Measurements from ENCODE around the gene KMT2B. TPM values are rescaled to one million over a fixed set of nuclear protein-coding genes. Genes with fewer than 3 reads are reported as not detected.

Gene KMT2B
- total RNA-seq, 2 experiments from 2014 or later: 47.0 to 54.2 TPM

Other genes with a start within 250 kb of the KMT2B start
- gene KRTDAP, start 227.5 kb upstream of the KMT2B start, total RNA-seq: not detected
- gene DMKN, start 204.4 kb upstream of the KMT2B start, total RNA-seq: 1 to 10 TPM; 2.1 to 2.4 TPM
- gene SBSN, start 189.7 kb upstream of the KMT2B start, total RNA-seq: under 1 TPM in 1 of 2 experiments, not detected in 1; 0.10 TPM
- not detected for gene GAPDHS, start 184.5 kb upstream of the KMT2B start, total RNA-seq
- 10 to 100 TPM; 73.5 to 81.9 TPM for gene TMEM147, start 172.4 kb upstream of the KMT2B start, total RNA-seq
- not detected for gene ATP4A, start 154.3 kb upstream of the KMT2B start, total RNA-seq
- gene PMIS2, start 131.8 kb upstream of the KMT2B start, total RNA-seq: not detected
- gene HAUS5, start 105.3 kb upstream of the KMT2B start, total RNA-seq: 10 to 100 TPM; 36.6 to 43.1 TPM
- 10 to 100 TPM; 86.4 to 88.0 TPM for gene RBM42, start 89.0 kb upstream of the KMT2B start, total RNA-seq
- gene ETV2, start 76.3 kb upstream of the KMT2B start, total RNA-seq: under 1 TPM; 0.70 to 0.83 TPM
- 100 to 1,000 TPM; 444 to 453 TPM for gene COX6B1, start 69.7 kb upstream of the KMT2B start, total RNA-seq
- gene UPK1A, start 51.5 kb upstream of the KMT2B start, total RNA-seq: 1 to 10 TPM in 1 of 2 experiments, under 1 TPM in 1; 0.90 to 1.0 TPM
- gene ZBTB32, start 13.4 kb upstream of the KMT2B start, total RNA-seq: 100 to 1,000 TPM; 226 to 228 TPM
- gene IGFLR1, start 24.4 kb downstream of the KMT2B start, total RNA-seq: 10 to 100 TPM; 90.1 to 92.8 TPM
- 10 to 100 TPM; 34.6 to 37.8 TPM for gene U2AF1L4, start 27.4 kb downstream of the KMT2B start, total RNA-seq
- 10 to 100 TPM; 46.7 to 47.9 TPM for gene PSENEN, start 27.6 kb downstream of the KMT2B start, total RNA-seq
- 1 to 10 TPM; 7.5 TPM for gene LIN37, start 30.6 kb downstream of the KMT2B start, total RNA-seq
- under 1 TPM; 0.36 to 0.53 TPM for gene HSPB6, start 39.0 kb downstream of the KMT2B start, total RNA-seq
- gene PROSER3, start 40.2 kb downstream of the KMT2B start, total RNA-seq: 10 to 100 TPM; 38.4 to 40.0 TPM
- 10 to 100 TPM; 35.0 to 39.3 TPM for gene ARHGAP33, start 57.6 kb downstream of the KMT2B start, total RNA-seq
- not detected for gene PRODH2, start 94.8 kb downstream of the KMT2B start, total RNA-seq
- gene NPHS1, start 134.5 kb downstream of the KMT2B start, total RNA-seq: not detected
- under 1 TPM; 0.78 to 0.92 TPM for gene KIRREL2, start 138.9 kb downstream of the KMT2B start, total RNA-seq
- 1 to 10 TPM; 1.2 to 2.6 TPM for gene APLP1, start 150.6 kb downstream of the KMT2B start, total RNA-seq
- 10 to 100 TPM; 66.7 to 70.9 TPM for gene NFKBID, start 182.5 kb downstream of the KMT2B start, total RNA-seq
- 10 to 100 TPM; 50.7 to 52.9 TPM for gene HCST, start 184.5 kb downstream of the KMT2B start, total RNA-seq
- not detected for gene TYROBP, start 190.3 kb downstream of the KMT2B start, total RNA-seq
- gene LRFN3, start 218.4 kb downstream of the KMT2B start, total RNA-seq: 1 to 10 TPM; 8.7 to 9.1 TPM